Urinary bladder (tissue), 4 donors: ENCODE results near the gene PRR14L. TPM values are rescaled to one million over a fixed set of nuclear protein-coding genes. Genes with fewer than 3 reads are reported as not detected.

Experiments
- DNase-seq: peaks from one replicate; pipeline ENCODE4 v3.0.0-alpha.2; 2015; ENCODE audit errors: extremely low spot score
- H3K27ac ChIP-seq: one replicate; pipeline ENCODE4 v1.5.1; 2013; ENCODE audit warnings: low read depth, mild to moderate bottlenecking, moderate library complexity
- H3K36me3 ChIP-seq: one replicate; pipeline ENCODE4 v1.6.1; 2013; ENCODE audit warnings: mild to moderate bottlenecking, moderate library complexity; ENCODE audit not compliant: insufficient read depth
- H3K4me1 ChIP-seq: one replicate; pipeline ENCODE4 v1.6.1; 2013; ENCODE audit warnings: mild to moderate bottlenecking, moderate library complexity; ENCODE audit not compliant: insufficient read depth
- H3K4me3 ChIP-seq: one replicate; pipeline ENCODE4 v1.5.1; 2013; ENCODE audit warnings: low read depth, low read length
- WGBS: extraction: QIAGEN DNeasy Blood & Tissue Kit; methylation state at CpG from one replicate; pipeline ENCODE4 v1.1.7; 2013; 5-methylcytosine and 5-hydroxymethylcytosine counted together
- polyA plus RNA-seq: library from polyadenylated mRNA; stranded (reverse); fragments of 200-250 nt; gene quantifications from one replicate; pipeline ENCODE4 v1.2.3, GENCODE V29; 2013
- small RNA-seq: library from RNA; depleted of rRNA; stranded (forward); fragments of <200 nt; gene quantifications from one replicate; pipeline ENCODE3, GENCODE V24; 2014
- total RNA-seq: library from RNA; depleted of rRNA; stranded (reverse); fragments of >200 nt; gene quantifications from one replicate; pipeline ENCODE4 v1.2.3, GENCODE V29; 2014
- donor health status: healthy with polysubstance abuse.
- donor health status: healthy.

PRR14L gene
- total and polyA plus RNA-seq, 2 donors, result 8.4 to 24.3 TPM

- no peak overlapping the region for H3K27ac ChIP-seq
- DNase-seq, result no peak
- no peaks in the 10 kb centered on the region for H3K36me3 ChIP-seq
- H3K4me3 ChIP-seq, result no peak overlapping the region
- WGBS, result 81% methylated on average over 9 of the region's 9 CpGs
- H3K4me1 ChIP-seq, result peaks cover 2% of the 10 kb centered on the region
Observed at GRCh38 chr22:31631436-31631835, 118.5 kb downstream of the PRR14L start.

Small RNAs within 50 kb of the gene (small RNA-seq; reads per million reads assigned to genes)
- gene RN7SL20P, result not detected

Other genes starting within 250 kb of the PRR14L start
- gene PISD, start 87.9 kb downstream of the PRR14L start, total RNA-seq, result 20.1 TPM
- gene PISD, start 87.9 kb downstream of the PRR14L start, polyA plus RNA-seq, result 22.6 TPM
- gene DEPDC5, start 3.9 kb upstream of the PRR14L start, total RNA-seq, result 33.1 TPM
- gene DEPDC5, start 3.9 kb upstream of the PRR14L start, polyA plus RNA-seq, result 9.3 TPM
- gene YWHAH, start 194.4 kb upstream of the PRR14L start, total RNA-seq, result 66.2 TPM
- 119 TPM for gene YWHAH, start 194.4 kb upstream of the PRR14L start, polyA plus RNA-seq